ENCODE results near the gene ZNF578. TPM values are rescaled to one million over a fixed set of nuclear protein-coding genes. Genes with fewer than 3 reads are reported as not detected.
"Not testable (repeated sequence)": the region's sequence is repeated elsewhere in the genome, so short reads cannot be mapped to it uniquely, and the experiment has no call there.

ZNF578 gene
- total and polyA plus RNA-seq, 2 of the 4 experiments (the other 2 are of a cell fraction): 1.4 to 4.1 TPM

DNA sequence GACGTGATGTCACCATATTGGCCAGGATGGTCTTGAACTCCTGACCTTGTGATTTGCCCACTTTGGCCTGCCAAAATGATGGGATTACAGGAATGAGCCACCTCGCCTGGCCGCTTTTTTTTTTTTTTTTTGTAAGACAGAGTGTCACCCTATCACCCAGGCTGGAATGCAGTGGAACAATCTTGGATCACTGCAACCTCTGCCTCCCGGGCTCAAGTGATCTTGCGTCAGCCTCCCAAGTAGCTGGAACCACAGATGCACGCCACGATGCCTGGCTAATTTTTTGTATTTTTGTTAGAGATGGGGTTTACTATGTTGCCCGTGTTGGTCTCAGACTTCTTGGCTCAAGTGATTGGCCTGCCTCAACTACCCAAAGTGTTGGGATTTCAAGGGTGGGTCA lies 45.2 kb downstream of the ZNF578 start:
- CTCF ChIA-PET: no interaction called here
- H3K27ac ChIP-seq (ENCODE audit: insufficient read depth, low read length): no peak overlapping the region
- dilution Hi-C loops (cut with HindIII; ENCODE audit: low sequenced_read_pairs, unreplicated experiment): no loop called here

DNA sequence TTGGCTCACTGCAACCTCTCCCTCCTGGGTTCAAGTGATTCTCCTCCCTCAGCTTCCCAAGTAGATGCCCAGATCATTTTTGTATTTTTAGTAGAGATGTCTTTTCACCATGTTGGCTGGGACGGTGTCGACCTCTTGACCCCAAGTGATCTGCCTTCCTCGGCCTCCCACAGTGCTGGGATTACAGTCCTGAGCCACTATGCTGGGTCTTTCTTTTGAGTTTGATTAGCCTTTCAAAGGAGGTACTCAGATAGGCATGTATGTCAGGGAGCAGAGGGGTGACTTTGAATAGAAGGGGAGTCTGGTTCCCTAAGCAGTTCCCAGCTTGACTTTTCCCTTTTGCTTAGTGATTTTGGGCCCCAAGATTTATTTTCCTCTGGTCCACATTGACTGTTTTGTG lies 47.1 kb downstream of the ZNF578 start:
- in situ Hi-C loops (cut with MboI; ENCODE audit: low sequenced_read_pairs); H3K18ac ChIP-seq (ENCODE audit: low read depth, low read length): not testable (repeated sequence)

More for the DNA sequence above, 45.2 kb downstream of the ZNF578 start:
- no peak overlapping the region for H3K56ac ChIP-seq (ENCODE audit: extremely low read depth, insufficient read depth, low read length)
- H2AK5ac ChIP-seq (ENCODE audit: low read depth, low read length): no peak overlapping the region
- H3K4me2 ChIP-seq (ENCODE audit: low read depth, low read length): no peak overlapping the region
- H3K4ac ChIP-seq (ENCODE audit: low read depth, low read length): no peak overlapping the region
- ATAC-seq (ENCODE audit: low read depth): no peak
- no peak overlapping the region for H3K9ac ChIP-seq (ENCODE audit: low read depth, low read length)
- H3K4me1 ChIP-seq (ENCODE audit: control insufficient read depth, insufficient read depth, low read length): no peaks in the 10 kb centered on the region
- no peaks in the 10 kb centered on the region for H4K20me1 ChIP-seq (ENCODE audit: insufficient read depth, low read length)
- POLR2A ChIA-PET (ENCODE audit: unreplicated experiment): no interaction called here
- H4K91ac ChIP-seq (ENCODE audit: insufficient read depth, low read depth, low read length): no peak overlapping the region
- no peak overlapping the region for H4K8ac ChIP-seq (ENCODE audit: low read depth in 2 of 2, low read length in 2 of 2)
- WGBS, 2 experiments (ENCODE audit: extremely low coverage in 2 of 2, insufficient read length in 1 of 2): no CpG with 5 or more reads among the region's 8 CpGs
- no peak overlapping the region for H2BK15ac ChIP-seq (ENCODE audit: low read depth, low read length)
- TF ChIP-seq CHD1 (IDR thresholded peaks at IDR 0.05; ENCODE audit: low read depth, low read length): no peak
- no peak for TF ChIP-seq CEBPB (IDR thresholded peaks at IDR 0.05; ENCODE audit: low read depth, low read length)
- no peak for TF ChIP-seq FOS (IDR thresholded peaks at IDR 0.05; ENCODE audit: low read depth, low read length)
- no peak for TF ChIP-seq RAD21 (IDR thresholded peaks at IDR 0.05; ENCODE audit: low read length)
- no peak for DNase-seq
- H3K4me3 ChIP-seq (ENCODE audit: insufficient read depth, low read depth, low read length): no peak overlapping the region
- H2AFZ ChIP-seq (replicated peaks; ENCODE audit: low read length, poor library complexity): no peak overlapping the region
- no peak overlapping the region for H3K23ac ChIP-seq (ENCODE audit: low read depth, low read length)
- no peaks in the 10 kb centered on the region for H3K79me1 ChIP-seq (ENCODE audit: low read depth in 1 of 2, low read length in 2 of 2)
- no TSS peak for BruUV-seq (replicated peaks)
- H2BK120ac ChIP-seq (ENCODE audit: low read depth, low read length): no peak overlapping the region
- H3K18ac ChIP-seq (ENCODE audit: low read depth, low read length): no peak overlapping the region
- peaks cover 26% of the 10 kb centered on the region for H3K9me3 ChIP-seq (ENCODE audit: control insufficient read depth, insufficient read depth, low read length)
- no peak overlapping the region for H2BK5ac ChIP-seq (ENCODE audit: low read depth, low read length, poor library complexity, severe bottlenecking)
- no peak overlapping the region for H2BK20ac ChIP-seq (ENCODE audit: low read depth, low read length)
- in situ Hi-C loops (cut with MboI; ENCODE audit: low sequenced_read_pairs) (no loop called here), intact Hi-C loops (cut with micrococcal nuclease) (no loop called here)
- H3K9me1 ChIP-seq (ENCODE audit: insufficient read depth, low read length): no peaks in the 10 kb centered on the region
- H2AK9ac ChIP-seq (replicated peaks; ENCODE audit: low read depth, low read length, poor library complexity): no peak overlapping the region
- no peak overlapping the region for H3K14ac ChIP-seq (replicated peaks; ENCODE audit: low read depth, low read length)
- no peaks in the 10 kb centered on the region for H3K27me3 ChIP-seq (ENCODE audit: control insufficient read depth, insufficient read depth, low read length)
- H4K5ac ChIP-seq (ENCODE audit: low read depth, low read length): no peak overlapping the region
- H3K36me3 ChIP-seq (ENCODE audit: control insufficient read depth, insufficient read depth, low read length): peaks cover 7% of the 10 kb centered on the region; the same call in 1 of the 2 replicates

More for the DNA sequence above, 47.1 kb downstream of the ZNF578 start:
- CTCF ChIA-PET; H3K79me1 ChIP-seq (ENCODE audit: low read depth in 1 of 2, low read length in 2 of 2); H3K4me1 ChIP-seq (ENCODE audit: control insufficient read depth, insufficient read depth, low read length); H2BK120ac ChIP-seq (ENCODE audit: low read depth, low read length); H2BK20ac ChIP-seq (ENCODE audit: low read depth, low read length); H4K8ac ChIP-seq (ENCODE audit: low read depth in 2 of 2, low read length in 2 of 2); H4K20me1 ChIP-seq (ENCODE audit: insufficient read depth, low read length); BruUV-seq (replicated peaks); POLR2A ChIA-PET (ENCODE audit: unreplicated experiment); dilution Hi-C loops (cut with HindIII; ENCODE audit: low sequenced_read_pairs, unreplicated experiment); H3K4me2 ChIP-seq (ENCODE audit: low read depth, low read length); H2AK5ac ChIP-seq (ENCODE audit: low read depth, low read length); H3K14ac ChIP-seq (replicated peaks; ENCODE audit: low read depth, low read length); H4K91ac ChIP-seq (ENCODE audit: insufficient read depth, low read depth, low read length); ATAC-seq (ENCODE audit: low read depth); DNase-seq; H2BK5ac ChIP-seq (ENCODE audit: low read depth, low read length, poor library complexity, severe bottlenecking); H3K4me3 ChIP-seq (ENCODE audit: insufficient read depth, low read depth, low read length); H2AK9ac ChIP-seq (replicated peaks; ENCODE audit: low read depth, low read length, poor library complexity); H3K27me3 ChIP-seq (ENCODE audit: control insufficient read depth, insufficient read depth, low read length); H3K36me3 ChIP-seq (ENCODE audit: control insufficient read depth, insufficient read depth, low read length); intact Hi-C loops (cut with micrococcal nuclease); H3K9me1 ChIP-seq (ENCODE audit: insufficient read depth, low read length); H2BK15ac ChIP-seq (ENCODE audit: low read depth, low read length); H3K27ac ChIP-seq (ENCODE audit: insufficient read depth, low read length); H3K9ac ChIP-seq (ENCODE audit: low read depth, low read length); H4K5ac ChIP-seq (ENCODE audit: low read depth, low read length); H3K56ac ChIP-seq (ENCODE audit: extremely low read depth, insufficient read depth, low read length); H3K4ac ChIP-seq (ENCODE audit: low read depth, low read length); H2AFZ ChIP-seq (replicated peaks; ENCODE audit: low read length, poor library complexity); H3K23ac ChIP-seq (ENCODE audit: low read depth, low read length): not testable (repeated sequence)
- no CpG with 5 or more reads among the region's 3 CpGs for WGBS, 2 experiments (ENCODE audit: extremely low coverage in 2 of 2, insufficient read length in 1 of 2)
- peaks cover 24% of the 10 kb centered on the region for H3K9me3 ChIP-seq (ENCODE audit: control insufficient read depth, insufficient read depth, low read length)
